PC-3 (cell line): ENCODE results near the gene PSD. TPM values are rescaled to one million over a fixed set of nuclear protein-coding genes. Genes with fewer than 3 reads are reported as not detected.

Source experiments
- ATAC-seq: fragments of 200-7000 bp; cut with Tn5 transposase; 2 replicates; pipeline ENCODE4 v1.9.1; 2020; ENCODE audit warnings: mild to moderate bottlenecking, moderate library complexity
- BruUV-seq: library from RNA; stranded (reverse); fragments of 400-500 nt; replicated peaks from 2 replicates; lab custom pipeline; 2021; lab: Mats Ljungman, UMichigan
- CTCF ChIA-PET: fragments of 300-600 bp; sonication (Branson Sonifier 250); formaldehyde crosslinking; loops from one replicate; lab custom pipeline; 2022; ENCODE audit warnings: antibody characterized with exemption; lab: Charles Lee
- POLR2A ChIA-PET: fragments of 300-600 bp; sonication (Branson Sonifier 250); formaldehyde crosslinking; loops from one replicate; lab custom pipeline; 2022; ENCODE audit warnings: antibody characterized with exemption; ENCODE audit not compliant: unreplicated experiment; lab: Charles Lee
- DNase-seq: peaks from one replicate; pipeline ENCODE4 v3.0.0-alpha.2; 2015
- H2AFZ ChIP-seq: fragments of 300-600 bp; sonication (generic); 2 replicates; pipeline ENCODE4 v1.6.0; 2016; ENCODE audit warnings: antibody characterized with exemption, low read length
- H3F3A ChIP-seq: fragments of 300-600 bp; sonication (generic); one replicate; pipeline ENCODE4 v1.6.0; 2017; ENCODE audit warnings: antibody characterized with exemption, low read length, control low read depth, mild to moderate bottlenecking; ENCODE audit not compliant: unreplicated experiment
- H3K27ac ChIP-seq: fragments of 300-600 bp; sonication (generic); 2 replicates; pipeline ENCODE4 v1.5.1; 2016; ENCODE audit warnings: mild to moderate bottlenecking, low read length
- H3K27me3 ChIP-seq: fragments of 300-600 bp; sonication (generic); 2 replicates; pipeline ENCODE4 v1.6.1; 2016; ENCODE audit warnings: low read length, mixed read lengths
- H3K36me3 ChIP-seq: fragments of 300-600 bp; sonication (generic); 2 replicates; pipeline ENCODE4 v1.6.1; 2016; ENCODE audit warnings: low read depth, mixed run types, low read length, mixed read lengths
- H3K4me1 ChIP-seq: fragments of 300-600 bp; sonication (generic); 2 replicates; pipeline ENCODE4 v1.5.1; 2016; ENCODE audit warnings: low read length; ENCODE audit not compliant: insufficient read depth
- H3K4me2 ChIP-seq: fragments of 300-600 bp; sonication (generic); 2 replicates; pipeline ENCODE4 v1.6.0; 2016; ENCODE audit warnings: low read length
- H3K4me3 ChIP-seq: fragments of 300-600 bp; sonication (generic); 2 replicates; pipeline ENCODE4 v1.5.1; 2016; ENCODE audit warnings: mild to moderate bottlenecking, low read length, mixed read lengths
- H3K79me2 ChIP-seq: fragments of 300-600 bp; sonication (generic); 2 replicates; pipeline ENCODE4 v1.6.1; 2017; ENCODE audit warnings: low read length, mixed read lengths
- H3K9ac ChIP-seq: fragments of 300-600 bp; sonication (generic); 2 replicates; pipeline ENCODE4 v1.6.0; 2016; ENCODE audit warnings: mild to moderate bottlenecking, low read length
- H3K9me2 ChIP-seq: fragments of 300-600 bp; sonication (generic); replicated peaks from 2 replicates; pipeline ENCODE4 v1.6.1; 2016; ENCODE audit warnings: mixed run types, low read length, mixed read lengths
- H3K9me3 ChIP-seq: fragments of 300-600 bp; sonication (generic); 2 replicates; pipeline ENCODE4 v1.6.1; 2016; ENCODE audit warnings: low read length, mixed read lengths
- H4K20me1 ChIP-seq: fragments of 300-600 bp; sonication (generic); 2 replicates; pipeline ENCODE4 v1.6.1; 2016; ENCODE audit warnings: low read length, mixed read lengths
- EZH2 ChIP-seq: fragments of 300-600 bp; sonication (generic); IDR thresholded peaks from one replicate; pipeline ENCODE4 v1.6.1; 2017; ENCODE audit warnings: antibody characterized with exemption, mild to moderate bottlenecking, low read length; ENCODE audit not compliant: unreplicated experiment
- EZH2phosphoT487 ChIP-seq: fragments of 300-600 bp; sonication (generic); IDR thresholded peaks from 2 replicates; pipeline ENCODE4 v1.6.1; 2018; ENCODE audit warnings: mild to moderate bottlenecking, antibody characterized with exemption, low read length, borderline replicate concordance
- intact Hi-C: fragments of 100-400 bp; cut with micrococcal nuclease; formaldehyde crosslinking; loops from 2 replicates; pipeline ENCODE4 v1.9.0; 2023
- total RNA-seq: library from RNA; depleted of rRNA; stranded (reverse); fragments of >200 nt; gene quantifications from 2 replicates; pipeline ENCODE4 v1.2.3, GENCODE V29; 2014
- TF ChIP-seq, protein P1 (sequence below): fragments of 300-600 bp; sonication (generic); conservative IDR thresholded peaks from 2 replicates; pipeline ENCODE4 v1.5.1; 2017; ENCODE audit warnings: antibody characterized with exemption, low read depth, mild to moderate bottlenecking, low read length

PSD gene
- total RNA-seq, 1 experiment from 2014 or later = 0.22 TPM

- DNase-seq (no peak), ATAC-seq (no peak)
- Histone ChIP-seq H3K79me2 (no peaks in the 10 kb centered on the region), H3K27ac (no peak overlapping the region), H3K4me2 (no peak overlapping the region), H3K9me2 (no peaks in the 10 kb centered on the region), H4K20me1 (no peaks in the 10 kb centered on the region), H3K36me3 (no peaks in the 10 kb centered on the region; the same call in 1 of the 2 replicates), H3K9ac (no peak overlapping the region), H2AFZ (no peak overlapping the region), H3K4me1 (peaks cover 17% of the 10 kb centered on the region), H3K9me3 (no peaks in the 10 kb centered on the region), H3K27me3 (peaks cover 6% of the 10 kb centered on the region; the same call in 1 of the 2 replicates), H3K4me3 (no peak overlapping the region), H3F3A (no peaks in the 10 kb centered on the region)
- ChIA-PET POLR2A (no interaction called here), CTCF (no interaction called here)
- TF ChIP-seq EZH2 (no peak), EZH2phosphoT487 (no peak)
- TF ChIP-seq, protein P1, sequence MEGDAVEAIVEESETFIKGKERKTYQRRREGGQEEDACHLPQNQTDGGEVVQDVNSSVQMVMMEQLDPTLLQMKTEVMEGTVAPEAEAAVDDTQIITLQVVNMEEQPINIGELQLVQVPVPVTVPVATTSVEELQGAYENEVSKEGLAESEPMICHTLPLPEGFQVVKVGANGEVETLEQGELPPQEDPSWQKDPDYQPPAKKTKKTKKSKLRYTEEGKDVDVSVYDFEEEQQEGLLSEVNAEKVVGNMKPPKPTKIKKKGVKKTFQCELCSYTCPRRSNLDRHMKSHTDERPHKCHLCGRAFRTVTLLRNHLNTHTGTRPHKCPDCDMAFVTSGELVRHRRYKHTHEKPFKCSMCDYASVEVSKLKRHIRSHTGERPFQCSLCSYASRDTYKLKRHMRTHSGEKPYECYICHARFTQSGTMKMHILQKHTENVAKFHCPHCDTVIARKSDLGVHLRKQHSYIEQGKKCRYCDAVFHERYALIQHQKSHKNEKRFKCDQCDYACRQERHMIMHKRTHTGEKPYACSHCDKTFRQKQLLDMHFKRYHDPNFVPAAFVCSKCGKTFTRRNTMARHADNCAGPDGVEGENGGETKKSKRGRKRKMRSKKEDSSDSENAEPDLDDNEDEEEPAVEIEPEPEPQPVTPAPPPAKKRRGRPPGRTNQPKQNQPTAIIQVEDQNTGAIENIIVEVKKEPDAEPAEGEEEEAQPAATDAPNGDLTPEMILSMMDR = no peak
- intact Hi-C loops = no loop called here
- BruUV-seq = no TSS peak
Measured at GRCh38 chr10:102405108-102405571, 13.4 kb downstream of the PSD start.

- H2AFZ ChIP-seq = no peak overlapping the region
- POLR2A ChIA-PET = no interaction called here
- no peaks in the 10 kb centered on the region for H4K20me1 ChIP-seq
- DNase-seq = no peak
- BruUV-seq = TSS peak; percentile 8
- no peaks in the 10 kb centered on the region for H3F3A ChIP-seq
- CTCF ChIA-PET = no interaction called here
- ATAC-seq = no peak
- TF ChIP-seq, protein P1 = no peak
- TF ChIP-seq EZH2phosphoT487 (no peak), EZH2 (no peak)
- no peaks in the 10 kb centered on the region; the same call in 1 of the 2 replicates for H3K36me3 ChIP-seq
- peaks cover 22% of the 10 kb centered on the region for H3K4me1 ChIP-seq
- H3K79me2 ChIP-seq = no peaks in the 10 kb centered on the region
- no peaks in the 10 kb centered on the region for H3K9me3 ChIP-seq
- H3K9me2 ChIP-seq = no peaks in the 10 kb centered on the region
- no peak overlapping the region for H3K4me3 ChIP-seq
- no peaks in the 10 kb centered on the region for H3K27me3 ChIP-seq
- intact Hi-C loops = no loop called here
- no peak overlapping the region for H3K4me2 ChIP-seq
- no peak overlapping the region for H3K27ac ChIP-seq
- no peak overlapping the region for H3K9ac ChIP-seq
Measured at GRCh38 chr10:102404361-102405107, 14.1 kb downstream of the PSD start.

GRCh38 chr10:102403115-102403514, 15.5 kb downstream of the PSD start:
- Histone ChIP-seq H3K27me3 (no peaks in the 10 kb centered on the region), H3K9ac (no peak overlapping the region), H4K20me1 (no peaks in the 10 kb centered on the region), H3K79me2 (no peaks in the 10 kb centered on the region), H3F3A (no peaks in the 10 kb centered on the region), H3K4me1 (peaks cover 23% of the 10 kb centered on the region), H3K36me3 (no peaks in the 10 kb centered on the region; the same call in 1 of the 2 replicates), H3K9me2 (no peaks in the 10 kb centered on the region), H3K9me3 (no peaks in the 10 kb centered on the region), H3K4me2 (no peak overlapping the region), H3K27ac (no peak overlapping the region), H3K4me3 (no peak overlapping the region), H2AFZ (no peak overlapping the region)
- ChIA-PET POLR2A (no interaction called here), CTCF (interaction anchor here (0.6 to 0.7 kb wide), 3 partner anchors 147 to 233 kb away, joined by 3 read pairs; no protein-coding TSS in a partner anchor)
- ATAC-seq (no peak), DNase-seq (no peak)
- no TSS peak for BruUV-seq
- intact Hi-C loops = no loop called here
- TF ChIP-seq EZH2 (no peak), EZH2phosphoT487 (no peak)
- TF ChIP-seq, protein P1 = no peak
